ENCODE measurements around the gene GSPT1.

Gene GSPT1

GRCh38 chr16:11909653-11910545 is 5.9 kb downstream of the GSPT1 start:
- no peak for DNase-seq

GRCh38 chr16:11907160-11907970 is 8.4 kb downstream of the GSPT1 start:
- DNase-seq, result no peak

- no peak for DNase-seq
These were observed 11.8 kb downstream of the GSPT1 start for GRCh38 chr16:11903906-11904305.

DNA sequence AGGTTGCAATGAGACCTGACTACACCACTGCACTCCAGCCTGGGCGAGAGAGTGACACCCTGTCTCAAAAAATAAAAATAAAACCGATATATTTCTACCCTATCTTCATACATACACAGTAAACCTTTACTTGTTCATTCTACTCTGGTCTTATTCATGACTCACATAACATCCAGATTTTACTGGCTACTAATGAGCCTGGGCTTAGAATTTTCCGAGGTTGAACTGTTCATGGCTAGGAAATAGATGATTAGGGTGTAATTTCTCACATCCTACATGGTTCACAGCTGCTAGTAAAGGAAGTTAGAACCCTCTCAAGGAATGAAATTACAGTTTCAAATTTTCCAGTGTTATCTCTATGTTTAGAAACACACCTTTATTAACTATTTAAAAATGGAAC is 14.7 kb downstream of the GSPT1 start:
- DNase-seq, result no peak

DNA sequence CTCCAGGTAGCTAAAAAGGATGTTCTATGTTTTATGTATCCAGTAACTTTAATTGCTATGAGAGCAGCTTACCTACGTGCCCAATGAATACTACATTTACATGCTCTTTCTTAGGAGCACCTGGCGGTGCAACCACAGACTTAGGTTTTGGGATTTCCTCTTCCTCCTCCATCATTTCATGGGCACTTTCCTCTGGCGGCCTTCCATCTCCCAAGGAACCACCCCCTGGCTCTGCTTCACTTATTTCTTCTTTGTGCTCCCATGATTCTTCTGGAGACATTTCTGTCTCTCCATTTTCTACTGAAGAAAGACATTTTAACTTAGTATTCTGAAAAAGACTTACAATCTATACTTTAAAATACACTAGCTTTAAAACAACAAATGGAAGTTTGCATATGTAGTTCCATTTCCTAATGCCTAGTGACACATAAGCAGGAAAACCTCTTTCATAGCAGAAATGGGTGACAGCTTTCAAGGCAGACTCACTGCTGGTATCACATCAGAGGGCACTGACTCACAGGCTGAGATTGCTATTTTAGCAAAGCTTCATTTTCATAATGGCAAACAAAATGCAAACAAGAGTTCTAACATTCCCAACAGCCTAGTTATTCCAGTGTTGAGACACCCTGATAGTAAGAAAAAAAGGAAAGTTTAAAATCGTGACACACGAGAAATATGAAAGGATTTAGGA is 19.1 kb downstream of the GSPT1 start:
- no peak for DNase-seq

- no peak for DNase-seq
These were observed 22.2 kb downstream of the GSPT1 start for GRCh38 chr16:11893571-11893970.

GRCh38 chr16:11892761-11893160 is 23.0 kb downstream of the GSPT1 start:
- DNase-seq, result no peak

DNA sequence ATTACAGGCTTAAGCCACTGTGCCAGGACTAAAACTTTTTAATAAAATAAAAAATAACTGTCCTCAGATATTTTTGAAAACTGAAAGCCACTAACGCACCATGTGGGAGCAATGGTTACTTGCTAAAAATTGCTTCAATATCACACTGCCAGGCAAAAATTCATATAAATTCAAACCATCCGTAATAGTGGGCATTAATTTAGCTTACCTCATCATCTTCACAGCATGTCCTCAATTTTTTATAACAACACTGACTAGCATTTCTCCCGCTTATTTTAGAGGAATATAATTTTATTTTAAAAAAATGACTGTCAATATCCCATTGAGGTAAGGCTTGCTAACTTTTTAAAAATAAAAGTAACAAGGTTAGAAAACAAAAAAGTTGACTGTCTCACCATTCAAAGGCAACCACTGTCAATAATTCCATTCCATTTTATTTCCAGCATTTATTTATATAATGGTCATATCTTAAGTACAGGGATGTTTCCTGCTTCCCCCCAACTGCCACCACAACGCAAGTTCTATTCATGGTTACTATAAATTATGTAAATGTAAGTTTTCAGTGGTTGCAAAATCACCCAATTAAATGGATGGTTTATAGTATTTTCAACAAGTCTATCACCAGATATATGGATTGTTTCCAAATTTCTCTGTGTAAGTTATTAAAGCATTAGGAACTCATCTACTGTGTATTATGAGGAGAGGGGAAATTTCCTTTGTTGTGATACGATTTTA is 25.4 kb downstream of the GSPT1 start:
- no peak for DNase-seq

DNA sequence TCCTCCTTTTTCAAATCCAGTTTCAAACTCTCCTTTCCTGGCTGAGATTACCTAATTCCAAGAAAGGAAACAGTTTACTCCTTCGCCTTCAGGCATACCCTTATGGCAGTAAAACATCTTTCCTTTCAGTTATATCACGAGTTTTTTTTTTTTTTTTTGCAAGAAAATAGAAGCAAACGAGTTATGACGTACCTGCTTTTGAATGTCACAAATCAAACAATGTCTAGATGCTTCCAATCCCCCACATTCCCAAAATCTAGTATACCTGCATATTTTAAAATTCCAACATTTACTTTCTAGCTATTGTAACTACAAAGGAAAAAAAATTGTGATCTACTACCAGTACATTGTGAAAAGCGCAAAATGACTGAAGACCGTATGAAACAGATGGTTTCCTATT is 28.9 kb downstream of the GSPT1 start:
- DNase-seq, result no peak

DNA sequence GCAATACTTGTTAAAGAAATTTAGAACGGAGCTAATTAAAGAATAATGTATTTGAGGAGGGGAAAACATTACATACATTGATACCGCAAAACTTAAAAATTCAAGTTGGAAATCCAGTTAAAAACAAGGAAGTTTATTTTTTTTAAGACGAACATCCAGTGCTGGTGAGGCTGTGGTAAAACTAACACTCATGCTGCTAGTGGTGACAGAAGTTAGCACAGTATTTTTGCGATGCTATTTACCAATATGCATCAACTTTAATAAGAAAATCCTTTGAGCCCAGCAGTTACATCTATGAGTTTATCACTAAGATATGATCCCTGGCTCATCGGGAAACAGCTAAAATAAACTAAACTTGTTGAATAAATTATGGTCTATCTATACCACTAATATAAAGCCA is 31.7 kb downstream of the GSPT1 start:
- DNase-seq, result no peak

GRCh38 chr16:11880007-11880406 is 35.7 kb downstream of the GSPT1 start:
- no peak for DNase-seq

DNA sequence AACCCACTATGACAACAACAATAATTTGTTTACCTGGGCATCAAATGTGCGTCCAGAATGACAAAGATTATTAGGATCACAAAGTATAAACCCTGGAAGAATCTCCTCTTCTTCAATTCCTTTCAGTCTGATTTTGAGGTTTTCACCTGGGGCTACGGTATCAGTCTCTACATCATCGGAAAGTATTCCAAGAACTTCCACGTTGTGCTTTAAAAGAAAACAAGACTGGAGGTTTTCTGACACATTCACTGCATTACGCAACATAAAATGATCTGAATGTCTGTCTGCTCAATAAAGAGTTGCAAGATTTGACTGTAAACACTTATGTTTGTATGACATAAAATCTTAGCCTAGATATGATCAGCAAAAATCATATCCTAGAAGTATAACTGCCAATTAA is 38.4 kb downstream of the GSPT1 start:
- no peak for DNase-seq

- DNase-seq, result no peak
These were observed 39.5 kb downstream of the GSPT1 start for GRCh38 chr16:11876306-11876705.

DNA sequence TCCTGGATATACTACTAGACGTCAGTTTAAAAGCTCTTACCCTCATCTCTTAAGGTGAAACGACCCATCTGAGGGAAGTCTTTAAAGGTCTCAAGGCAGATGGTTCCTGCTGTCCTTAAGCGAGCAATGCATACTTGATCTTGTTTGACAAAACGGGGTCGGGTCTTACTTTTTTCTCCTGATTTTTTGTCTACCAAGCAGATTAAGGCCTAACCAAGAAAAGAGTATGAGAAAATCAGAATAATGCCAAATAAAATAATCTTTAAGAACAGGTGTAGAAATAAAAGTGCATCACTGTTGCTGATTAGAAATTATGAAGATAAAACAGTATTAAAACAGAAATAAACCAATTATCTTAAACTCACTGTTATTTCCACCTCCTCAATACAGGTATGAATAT is 40.0 kb downstream of the GSPT1 start:
- no peak for DNase-seq

- no peak for DNase-seq
These were observed 44.6 kb downstream of the GSPT1 start for GRCh38 chr16:11871193-11871592.

- DNase-seq, result no peak
These were observed 45.4 kb downstream of the GSPT1 start for GRCh38 chr16:11870399-11870798.

- no peak for DNase-seq
These were observed 46.2 kb downstream of the GSPT1 start for GRCh38 chr16:11869353-11870228.

GRCh38 chr16:11868412-11868980 is 47.3 kb downstream of the GSPT1 start:
- DNase-seq, result no peak

- DNase-seq, result no peak
These were observed 53.3 kb downstream of the GSPT1 start for GRCh38 chr16:11862489-11862888.

DNA sequence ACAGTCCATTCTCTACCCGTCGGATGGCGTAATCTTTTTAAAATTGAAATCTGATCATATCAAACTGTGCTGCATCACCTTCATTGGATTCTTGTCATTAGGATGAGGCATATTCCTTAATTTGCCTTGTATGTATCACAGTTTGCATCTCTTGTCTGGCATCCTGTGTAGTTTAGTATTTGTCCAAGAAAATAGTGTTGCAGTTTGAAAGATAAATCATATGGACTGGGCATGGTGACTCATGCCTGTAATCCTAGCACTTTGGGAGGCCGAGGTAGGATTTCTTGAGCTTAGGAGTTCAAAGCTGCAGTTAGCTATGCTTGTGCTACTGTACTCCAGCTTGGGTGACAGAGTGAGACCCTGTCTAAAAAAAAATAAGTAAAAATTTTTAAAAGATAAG is 58.6 kb downstream of the GSPT1 start:
- no peak for DNase-seq

DNA sequence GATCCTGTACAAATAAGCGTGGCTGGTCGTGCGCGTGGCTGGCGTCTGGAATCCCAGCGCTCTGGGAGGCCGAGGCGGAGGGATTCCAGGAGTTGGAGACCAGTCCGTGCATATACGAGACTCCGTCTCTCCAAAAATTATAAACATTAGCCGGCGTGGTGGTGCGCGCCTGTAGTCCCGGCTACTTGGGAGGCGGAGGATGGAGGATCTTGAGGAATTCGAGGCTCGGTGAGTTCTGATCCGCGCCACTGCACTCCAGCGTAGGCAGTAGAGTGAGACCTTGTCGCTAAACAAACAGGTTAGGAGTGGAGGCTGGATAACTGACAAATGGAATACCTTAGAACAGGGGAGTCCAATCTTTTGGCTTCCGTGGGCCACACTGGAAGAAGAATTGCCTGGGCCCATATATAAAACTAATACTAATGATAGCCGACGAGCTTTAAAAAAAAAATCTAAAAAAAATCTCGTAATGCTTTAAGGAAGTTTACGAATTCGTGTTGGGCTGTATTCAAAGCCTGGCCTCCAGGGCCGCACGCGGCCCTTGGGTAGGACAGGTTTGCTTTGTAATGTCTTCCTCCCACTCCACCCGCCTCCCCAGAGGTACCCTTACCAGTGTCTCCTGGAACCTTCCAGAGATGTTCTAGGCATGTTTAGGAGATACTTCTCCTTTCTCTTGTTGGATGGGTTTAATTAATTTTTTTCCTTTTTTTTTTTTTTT is 63.5 kb downstream of the GSPT1 start:
- DNase-seq, result no peak

All from NCI-H187 (cell line).